ENCODE data around the gene ZC3H18.

GRCh38 chr16:88618182-88618955, 48.2 kb downstream of the ZC3H18 start:
- TF ChIP-seq FOXJ3 (CRISPR knock-in tag; IDR thresholded peaks at IDR 0.05; ENCODE audit: borderline replicate concordance), result no peak
- no peak for TF ChIP-seq CTCF (IDR thresholded peaks at IDR 0.05)
- TF ChIP-seq AFF4 (CRISPR knock-in tag; IDR thresholded peaks at IDR 0.05; ENCODE audit: borderline replicate concordance), result no peak
- no peak for TF ChIP-seq NFE2L1 (CRISPR knock-in tag; IDR thresholded peaks at IDR 0.05)
- no peak for TF ChIP-seq JUN (CRISPR knock-in tag; IDR thresholded peaks at IDR 0.05)
- TF ChIP-seq ATF3 (CRISPR knock-in tag; conservative IDR thresholded peaks at IDR 0.05), result no peak
- no peak for TF ChIP-seq MAX (CRISPR knock-in tag; IDR thresholded peaks at IDR 0.05)
- TF ChIP-seq USF2 (CRISPR knock-in tag; IDR thresholded peaks at IDR 0.05), result no peak
- no peak for TF ChIP-seq ESRRA (CRISPR knock-in tag; IDR thresholded peaks at IDR 0.05; ENCODE audit: borderline replicate concordance)
- TF ChIP-seq NR3C1 (CRISPR knock-in tag; conservative IDR thresholded peaks at IDR 0.05; ENCODE audit: low read depth), result no peak
- TF ChIP-seq FOXP1 (CRISPR knock-in tag; IDR thresholded peaks at IDR 0.05; ENCODE audit: borderline replicate concordance), result no peak
- TF ChIP-seq SP1 (CRISPR knock-in tag; conservative IDR thresholded peaks at IDR 0.05), result no peak
- no peak for TF ChIP-seq RELA (CRISPR knock-in tag; IDR thresholded peaks at IDR 0.05; ENCODE audit: borderline replicate concordance)
- TF ChIP-seq ZNF425 (CRISPR knock-in tag; conservative IDR thresholded peaks at IDR 0.05), result no peak

All from WTC11 (cell line).